ENCODE results near the gene ADGRF3. TPM values are rescaled to one million over a fixed set of nuclear protein-coding genes. Genes with fewer than 3 reads are reported as not detected.
"Not testable (repeated sequence)": the region's sequence is repeated elsewhere in the genome, so short reads cannot be mapped to it uniquely, and the experiment has no call there.

Gene ADGRF3
- total and polyA plus RNA-seq, 2 experiments from 2014 or later: 0.12 to 0.33 TPM

- no peak for DNase-seq (ENCODE audit: low read depth in 1 of 2, low spot score in 1 of 2)
- Histone ChIP-seq H3K9me3 (ENCODE audit: low read depth) (no peaks in the 10 kb centered on the region), H3K36me3 (no peaks in the 10 kb centered on the region), H3K27ac (no peak overlapping the region), H3K4me3 (no peak overlapping the region), H3K27me3 (no peaks in the 10 kb centered on the region), H3K4me1 (ENCODE audit: low read depth) (no peaks in the 10 kb centered on the region)
- TF ChIP-seq, protein P1, sequence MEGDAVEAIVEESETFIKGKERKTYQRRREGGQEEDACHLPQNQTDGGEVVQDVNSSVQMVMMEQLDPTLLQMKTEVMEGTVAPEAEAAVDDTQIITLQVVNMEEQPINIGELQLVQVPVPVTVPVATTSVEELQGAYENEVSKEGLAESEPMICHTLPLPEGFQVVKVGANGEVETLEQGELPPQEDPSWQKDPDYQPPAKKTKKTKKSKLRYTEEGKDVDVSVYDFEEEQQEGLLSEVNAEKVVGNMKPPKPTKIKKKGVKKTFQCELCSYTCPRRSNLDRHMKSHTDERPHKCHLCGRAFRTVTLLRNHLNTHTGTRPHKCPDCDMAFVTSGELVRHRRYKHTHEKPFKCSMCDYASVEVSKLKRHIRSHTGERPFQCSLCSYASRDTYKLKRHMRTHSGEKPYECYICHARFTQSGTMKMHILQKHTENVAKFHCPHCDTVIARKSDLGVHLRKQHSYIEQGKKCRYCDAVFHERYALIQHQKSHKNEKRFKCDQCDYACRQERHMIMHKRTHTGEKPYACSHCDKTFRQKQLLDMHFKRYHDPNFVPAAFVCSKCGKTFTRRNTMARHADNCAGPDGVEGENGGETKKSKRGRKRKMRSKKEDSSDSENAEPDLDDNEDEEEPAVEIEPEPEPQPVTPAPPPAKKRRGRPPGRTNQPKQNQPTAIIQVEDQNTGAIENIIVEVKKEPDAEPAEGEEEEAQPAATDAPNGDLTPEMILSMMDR (IDR thresholded peaks at IDR 0.05; ENCODE audit: low read depth, low read length): no peak
These were observed 33.1 kb downstream of the ADGRF3 start for GRCh38 chr2:26313446-26313845.

DNA sequence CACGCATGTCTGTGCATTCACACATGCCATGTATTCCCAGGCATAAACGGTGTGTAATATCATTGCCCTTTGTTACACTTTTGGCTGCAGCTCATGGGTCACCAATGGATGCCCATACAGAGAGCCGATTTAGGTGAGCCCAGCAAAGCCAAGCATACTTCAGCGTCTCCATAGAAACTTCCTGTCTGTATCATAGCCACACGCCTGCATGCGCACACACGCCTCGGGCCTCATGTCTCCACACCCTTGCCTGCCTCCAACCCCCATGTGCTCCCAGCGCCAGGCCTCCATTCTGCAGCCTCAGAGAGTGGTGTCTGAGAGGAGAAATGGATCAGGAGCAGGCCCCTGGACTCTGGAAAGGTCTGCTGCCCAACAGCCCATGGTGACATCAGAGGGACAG lies 34.1 kb downstream of the ADGRF3 start:
- TF ChIP-seq, protein P1 (IDR thresholded peaks at IDR 0.05; ENCODE audit: low read depth, low read length): no peak
- Histone ChIP-seq H3K27ac (no peak overlapping the region), H3K27me3 (no peaks in the 10 kb centered on the region), H3K9me3 (ENCODE audit: low read depth) (no peaks in the 10 kb centered on the region), H3K4me3 (no peak overlapping the region), H3K4me1 (ENCODE audit: low read depth) (no peaks in the 10 kb centered on the region), H3K36me3 (no peaks in the 10 kb centered on the region)
- no peak for DNase-seq (ENCODE audit: low read depth in 1 of 2, low spot score in 1 of 2)

- Histone ChIP-seq H3K27ac (no peak overlapping the region), H3K4me3 (no peak overlapping the region), H3K27me3 (no peaks in the 10 kb centered on the region), H3K36me3 (no peaks in the 10 kb centered on the region), H3K4me1 (ENCODE audit: low read depth) (no peaks in the 10 kb centered on the region), H3K9me3 (ENCODE audit: low read depth) (no peaks in the 10 kb centered on the region)
- DNase-seq (ENCODE audit: low read depth in 1 of 2, low spot score in 1 of 2): no peak
- TF ChIP-seq, protein P1 (IDR thresholded peaks at IDR 0.05; ENCODE audit: low read depth, low read length): no peak
These were observed 36.7 kb downstream of the ADGRF3 start for GRCh38 chr2:26309921-26310320.

DNA sequence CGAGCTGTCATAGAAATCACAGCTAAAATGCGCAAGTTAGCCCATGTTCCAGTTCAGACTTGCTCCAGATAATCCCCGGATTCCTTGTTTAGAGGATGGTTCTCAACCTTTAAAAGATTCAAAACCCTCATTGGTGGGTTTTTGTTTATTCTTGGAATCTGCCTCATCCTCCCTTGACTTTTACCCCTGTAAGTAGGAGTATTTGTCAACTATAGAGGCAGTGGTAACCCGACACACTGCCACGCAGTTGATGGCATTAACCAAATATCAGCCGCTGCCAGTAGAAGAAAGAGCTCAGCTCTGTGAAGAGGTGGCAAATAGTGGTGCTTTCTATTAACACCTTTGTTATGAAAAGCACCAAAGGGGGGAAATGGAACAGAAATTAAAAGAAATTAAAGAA lies 41.0 kb downstream of the ADGRF3 start:
- H3K27me3 ChIP-seq: peaks cover 10% of the 10 kb centered on the region
- no peak overlapping the region for H3K27ac ChIP-seq
- no peak overlapping the region for H3K4me3 ChIP-seq
- H3K36me3 ChIP-seq: no peaks in the 10 kb centered on the region
- no peaks in the 10 kb centered on the region for H3K9me3 ChIP-seq (ENCODE audit: low read depth)
- H3K4me1 ChIP-seq (ENCODE audit: low read depth): no peaks in the 10 kb centered on the region
- DNase-seq (ENCODE audit: low read depth in 1 of 2, low spot score in 1 of 2): no peak
- TF ChIP-seq, protein P1 (IDR thresholded peaks at IDR 0.05; ENCODE audit: low read depth, low read length): no peak

DNA sequence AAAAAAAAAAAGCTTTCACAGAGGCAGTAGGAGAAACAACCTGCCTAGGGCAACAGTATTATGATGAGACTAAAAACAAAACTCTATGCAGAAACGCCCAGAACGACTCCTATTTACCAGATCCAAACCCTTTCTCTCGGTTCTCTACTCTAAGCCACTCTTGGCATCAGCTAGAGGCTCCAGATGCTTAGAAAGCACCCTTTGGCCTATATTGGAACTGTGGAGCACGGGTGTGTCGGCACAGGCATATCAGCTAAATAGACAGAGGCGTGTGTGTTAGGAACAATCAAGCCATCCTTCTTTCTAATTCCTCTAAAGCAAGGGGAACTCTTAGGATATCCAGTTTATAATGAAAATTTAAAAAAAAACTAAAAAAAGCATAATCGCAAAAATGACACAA lies 41.5 kb downstream of the ADGRF3 start:
- not testable (repeated sequence) for DNase-seq (ENCODE audit: low read depth in 1 of 2, low spot score in 1 of 2); H3K27ac ChIP-seq; H3K4me1 ChIP-seq (ENCODE audit: low read depth); H3K9me3 ChIP-seq (ENCODE audit: low read depth); H3K4me3 ChIP-seq; H3K36me3 ChIP-seq
- H3K27me3 ChIP-seq: peaks cover 10% of the 10 kb centered on the region

- Histone ChIP-seq H3K36me3 (no peaks in the 10 kb centered on the region), H3K9me3 (ENCODE audit: low read depth) (no peaks in the 10 kb centered on the region), H3K27me3 (peaks cover 27% of the 10 kb centered on the region), H3K27ac (no peak overlapping the region), H3K4me1 (ENCODE audit: low read depth) (peaks cover 11% of the 10 kb centered on the region), H3K4me3 (no peak overlapping the region)
- TF ChIP-seq, protein P1 (IDR thresholded peaks at IDR 0.05; ENCODE audit: low read depth, low read length): no peak
- no peak for DNase-seq (ENCODE audit: low read depth in 1 of 2, low spot score in 1 of 2)
These were observed 43.7 kb downstream of the ADGRF3 start for GRCh38 chr2:26302846-26303245.

Data from cardiac muscle cell (in vitro differentiated cells and primary cell).